PC-3 (cell line): ENCODE results near the gene GRB10.

Experiments used
- EZH2 ChIP-seq: fragments of 300-600 bp; sonication (generic); IDR thresholded peaks from one replicate; pipeline ENCODE4 v1.6.1; 2017; ENCODE audit warnings: antibody characterized with exemption, mild to moderate bottlenecking, low read length; ENCODE audit not compliant: unreplicated experiment
- EZH2phosphoT487 ChIP-seq: fragments of 300-600 bp; sonication (generic); IDR thresholded peaks from 2 replicates; pipeline ENCODE4 v1.6.1; 2018; ENCODE audit warnings: mild to moderate bottlenecking, antibody characterized with exemption, low read length, borderline replicate concordance
- TF ChIP-seq, protein P1 (sequence below): fragments of 300-600 bp; sonication (generic); conservative IDR thresholded peaks from 2 replicates; pipeline ENCODE4 v1.5.1; 2017; ENCODE audit warnings: antibody characterized with exemption, low read depth, mild to moderate bottlenecking, low read length

GRCh38 chr7:50781381-50782293 is 1.1 kb downstream of the GRB10 start:
- TF ChIP-seq EZH2 (no peak), EZH2phosphoT487 (no peak)
- TF ChIP-seq, protein P1, sequence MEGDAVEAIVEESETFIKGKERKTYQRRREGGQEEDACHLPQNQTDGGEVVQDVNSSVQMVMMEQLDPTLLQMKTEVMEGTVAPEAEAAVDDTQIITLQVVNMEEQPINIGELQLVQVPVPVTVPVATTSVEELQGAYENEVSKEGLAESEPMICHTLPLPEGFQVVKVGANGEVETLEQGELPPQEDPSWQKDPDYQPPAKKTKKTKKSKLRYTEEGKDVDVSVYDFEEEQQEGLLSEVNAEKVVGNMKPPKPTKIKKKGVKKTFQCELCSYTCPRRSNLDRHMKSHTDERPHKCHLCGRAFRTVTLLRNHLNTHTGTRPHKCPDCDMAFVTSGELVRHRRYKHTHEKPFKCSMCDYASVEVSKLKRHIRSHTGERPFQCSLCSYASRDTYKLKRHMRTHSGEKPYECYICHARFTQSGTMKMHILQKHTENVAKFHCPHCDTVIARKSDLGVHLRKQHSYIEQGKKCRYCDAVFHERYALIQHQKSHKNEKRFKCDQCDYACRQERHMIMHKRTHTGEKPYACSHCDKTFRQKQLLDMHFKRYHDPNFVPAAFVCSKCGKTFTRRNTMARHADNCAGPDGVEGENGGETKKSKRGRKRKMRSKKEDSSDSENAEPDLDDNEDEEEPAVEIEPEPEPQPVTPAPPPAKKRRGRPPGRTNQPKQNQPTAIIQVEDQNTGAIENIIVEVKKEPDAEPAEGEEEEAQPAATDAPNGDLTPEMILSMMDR: no peak
